ENCODE measurements around the gene FAM136A.
A peak's percentile ranks its signal among the peaks of the same experiment; 100 is the strongest.
"Not testable (repeated sequence)": the region's sequence is repeated elsewhere in the genome, so short reads cannot be mapped to it uniquely, and the experiment has no call there.

FAM136A gene

DNA sequence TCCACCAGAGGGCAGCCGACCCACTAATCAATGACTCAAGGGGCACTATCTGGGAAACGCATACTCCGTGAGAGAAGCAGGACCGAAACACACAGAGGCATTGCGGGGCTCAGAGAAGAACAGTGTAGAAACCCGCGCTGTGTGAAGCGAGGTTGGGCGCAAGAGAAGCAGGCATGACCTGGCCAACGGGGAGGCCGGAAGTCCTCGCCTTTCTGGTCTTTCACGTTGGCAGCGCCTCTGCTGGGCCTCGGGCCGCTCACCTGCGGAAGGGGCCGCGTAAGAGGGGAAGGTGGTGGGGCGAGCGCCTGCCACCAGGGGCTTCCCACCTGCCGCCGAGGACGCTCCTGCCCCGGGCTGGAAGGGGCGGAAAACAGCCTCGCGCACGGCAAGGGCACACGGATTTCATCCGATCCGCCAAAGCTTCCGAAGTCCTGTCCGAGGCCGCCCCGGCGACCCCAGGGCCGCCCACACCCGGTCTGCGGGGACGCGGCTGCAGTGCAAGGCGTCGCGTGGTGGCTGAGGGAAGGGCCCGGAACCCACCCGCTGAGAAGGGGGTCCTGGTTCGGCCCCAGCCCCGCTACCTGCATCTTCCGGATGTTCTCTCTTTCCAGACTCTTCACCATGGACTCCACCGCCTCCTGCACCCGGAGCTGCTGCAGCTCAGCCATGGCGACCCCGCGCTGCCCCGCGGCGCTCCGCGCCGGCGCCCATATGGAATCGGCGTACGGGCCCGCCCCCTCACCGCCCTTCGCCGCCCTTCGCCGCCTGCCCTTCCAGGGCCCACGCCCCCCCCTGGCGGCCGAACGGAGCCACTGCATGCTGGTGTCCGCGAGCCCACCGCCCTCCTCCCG, at the start of gene FAM136A:
TSS of gene FAM136A (minus strand) at position 724 of the 851 bp plus-strand sequence. CDS start at position 668, 56 bp downstream.
- DNase-seq: peak; percentile 52 to 65

DNA sequence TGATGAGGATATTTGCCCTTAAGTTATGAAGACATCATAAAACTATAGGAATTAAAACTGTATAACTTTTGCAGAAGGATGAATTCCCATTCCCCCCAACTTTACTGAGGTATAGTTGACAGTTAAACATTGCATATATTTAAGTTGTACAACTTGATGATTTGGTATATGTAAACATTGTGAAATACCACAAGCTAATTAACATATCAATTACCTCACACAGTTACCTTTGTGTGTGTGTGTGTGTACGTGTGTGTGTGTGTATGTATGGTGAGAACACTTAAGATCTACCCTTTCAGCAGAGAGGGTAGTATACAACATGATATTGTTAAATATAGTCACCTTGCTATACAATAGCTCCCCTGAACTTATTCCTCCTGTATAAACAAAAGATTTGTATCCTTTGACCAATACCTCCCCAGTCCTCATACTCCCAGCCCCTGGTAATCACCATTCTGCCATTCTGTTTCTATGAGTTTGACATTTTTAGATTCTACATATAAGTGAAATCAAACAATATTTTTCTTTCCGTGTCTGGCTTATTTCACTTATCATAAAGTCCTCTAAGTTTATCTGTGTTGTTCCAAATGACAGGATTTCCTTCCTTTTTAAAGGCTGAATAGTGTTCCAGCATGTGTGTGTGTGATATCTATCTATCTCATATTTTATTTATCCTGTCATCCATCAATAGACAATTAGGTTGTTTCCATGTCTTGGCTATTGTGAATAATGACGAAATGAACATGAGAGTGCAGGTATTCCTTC, 48.2 kb upstream of the FAM136A start:
- no peak for DNase-seq

DNA sequence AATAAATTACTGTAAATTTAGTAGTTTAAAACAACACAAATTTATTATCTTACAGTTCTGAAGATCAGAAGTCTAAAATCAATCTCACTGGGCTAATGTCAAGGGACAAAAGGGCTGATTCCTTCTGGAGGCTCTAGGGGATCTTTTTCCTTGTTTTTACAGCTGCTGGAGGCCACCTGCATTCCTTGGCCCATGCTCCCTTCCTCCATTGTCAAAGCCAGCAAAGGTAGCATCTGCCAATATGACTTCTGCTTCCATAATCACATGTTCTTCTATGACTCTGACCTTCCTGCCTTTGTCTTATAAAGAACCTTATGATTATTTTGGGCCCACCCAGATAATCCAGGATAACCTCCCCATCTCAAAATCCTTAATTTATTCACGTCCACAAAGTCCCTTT, 46.0 kb upstream of the FAM136A start:
- DNase-seq: no peak

DNA sequence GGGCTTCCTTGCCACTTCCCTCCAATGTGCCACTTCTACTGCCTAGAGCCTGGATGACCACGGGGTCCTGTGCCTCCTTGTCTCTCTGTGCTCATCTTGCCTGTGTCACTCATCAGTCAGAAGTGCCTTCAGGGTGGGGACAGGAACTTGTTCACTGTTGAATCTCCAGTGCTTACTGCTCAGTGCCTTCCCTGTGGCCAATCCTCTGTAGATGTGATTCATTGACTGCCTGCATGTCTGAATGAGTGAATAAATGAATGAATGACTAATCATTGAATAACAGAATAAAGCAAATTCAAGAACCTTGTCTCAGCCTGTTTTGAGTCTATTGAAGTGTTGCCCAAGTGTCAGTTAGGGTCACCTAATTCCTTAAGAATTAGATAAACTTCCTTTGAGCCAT, 42.3 kb upstream of the FAM136A start:
- no peak for DNase-seq

DNA sequence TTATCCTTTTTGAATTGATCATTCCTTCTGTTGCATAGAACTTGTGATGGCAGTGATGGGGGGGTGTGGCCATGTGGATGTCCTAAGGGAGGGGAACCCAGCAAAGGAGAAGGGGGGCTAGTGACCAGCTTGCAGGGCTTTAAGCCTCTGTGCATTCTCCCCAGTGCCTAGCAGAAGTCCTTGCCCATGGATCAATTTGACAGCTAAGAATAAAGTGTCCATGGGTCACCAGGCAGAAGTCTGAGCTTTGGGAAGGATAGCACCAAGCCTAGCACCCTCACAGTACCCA, 39.6 kb upstream of the FAM136A start:
- DNase-seq: no peak

DNA sequence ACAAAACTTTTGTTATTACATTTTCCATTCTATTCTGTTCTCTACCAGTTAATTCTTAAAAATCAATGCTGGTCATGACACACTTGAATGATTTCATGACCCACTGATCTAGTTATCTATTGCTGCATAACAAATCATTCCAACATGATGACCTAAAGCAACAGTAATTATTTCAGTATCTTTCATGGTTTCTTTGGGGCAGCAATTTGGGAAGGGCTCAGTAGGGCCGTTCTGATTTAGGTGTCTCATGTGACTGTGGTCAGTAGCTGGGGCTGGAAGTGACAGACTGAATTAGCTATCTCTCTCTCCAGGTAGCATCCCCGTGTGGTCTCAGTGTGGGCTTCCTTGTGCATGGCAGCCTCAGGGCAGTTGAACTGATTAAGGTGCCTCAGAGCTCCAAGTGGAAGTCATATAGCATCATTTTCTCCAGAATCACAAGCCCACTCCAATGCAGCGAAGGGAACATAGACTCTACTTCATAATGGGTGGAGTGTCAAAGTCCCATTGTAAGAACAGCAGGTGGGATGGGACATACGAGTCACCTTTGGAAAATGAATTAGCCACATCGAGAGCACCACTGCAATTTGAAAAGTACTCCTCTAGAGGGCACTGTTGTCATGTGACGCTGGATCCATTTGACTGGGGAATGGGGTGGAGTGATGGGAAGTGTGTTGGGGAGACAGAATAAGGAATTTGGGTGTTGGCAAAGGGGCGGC, 39.1 kb upstream of the FAM136A start:
- peak; percentile 4 to 45 for DNase-seq

DNA sequence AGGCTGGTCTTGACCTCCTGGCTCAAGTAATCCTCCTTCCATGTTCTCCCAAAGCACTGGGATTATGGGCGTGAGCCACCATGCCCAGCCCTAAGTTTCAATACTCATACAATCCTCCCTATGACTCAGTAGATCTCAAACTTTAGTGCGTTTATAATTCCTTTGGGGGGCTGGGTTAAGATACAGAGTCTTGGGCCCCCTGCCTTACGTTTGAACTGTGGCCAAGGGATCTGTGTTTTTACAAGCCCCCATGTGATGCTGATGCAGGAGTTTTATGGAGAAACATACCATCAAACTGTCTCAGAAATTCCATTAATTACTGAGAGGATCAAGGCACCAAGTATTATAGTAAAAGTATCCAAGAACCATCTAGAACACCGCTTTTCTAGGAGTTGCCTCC, 38.2 kb upstream of the FAM136A start:
- no peak for DNase-seq

DNA sequence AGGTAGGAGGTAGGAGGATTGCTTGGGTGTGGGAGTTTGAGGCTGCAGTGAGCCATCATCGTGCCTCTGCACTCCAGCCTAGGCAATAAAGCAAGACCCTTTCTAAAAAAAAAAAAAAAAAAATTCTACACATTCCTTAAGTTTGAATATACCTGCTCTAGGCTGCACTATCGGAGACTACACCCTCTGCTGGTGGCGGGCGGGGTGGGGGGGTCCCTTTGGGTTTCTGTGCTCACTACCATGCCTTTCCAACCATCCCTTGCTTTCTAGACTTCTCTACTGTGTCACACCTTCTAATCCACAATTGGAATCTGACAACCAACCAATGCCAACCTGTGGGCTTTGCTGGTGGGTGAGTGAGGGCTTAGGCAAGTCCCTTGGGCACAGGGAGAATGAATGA, 34.7 kb upstream of the FAM136A start:
- DNase-seq: no peak

DNA sequence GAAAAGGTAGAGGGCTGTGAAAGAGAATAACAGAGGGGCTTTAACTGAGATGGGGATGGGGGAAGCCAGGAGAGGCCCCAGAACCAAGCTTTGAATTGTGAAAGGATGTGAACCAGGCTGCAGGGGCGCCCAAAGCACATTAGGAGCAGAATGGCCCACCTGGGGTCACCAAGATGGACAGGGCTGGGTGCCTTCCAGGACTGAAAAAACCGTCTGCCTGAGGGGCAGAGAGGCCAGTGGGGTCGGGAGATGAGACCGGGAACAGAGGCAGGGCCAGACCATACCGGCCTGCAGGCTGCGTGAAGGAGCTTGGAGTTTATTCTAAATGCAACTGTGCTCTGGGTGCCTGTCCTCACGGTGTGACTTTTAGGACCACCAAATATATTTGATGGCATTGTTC, 29.1 kb upstream of the FAM136A start:
- no peak for DNase-seq

DNA sequence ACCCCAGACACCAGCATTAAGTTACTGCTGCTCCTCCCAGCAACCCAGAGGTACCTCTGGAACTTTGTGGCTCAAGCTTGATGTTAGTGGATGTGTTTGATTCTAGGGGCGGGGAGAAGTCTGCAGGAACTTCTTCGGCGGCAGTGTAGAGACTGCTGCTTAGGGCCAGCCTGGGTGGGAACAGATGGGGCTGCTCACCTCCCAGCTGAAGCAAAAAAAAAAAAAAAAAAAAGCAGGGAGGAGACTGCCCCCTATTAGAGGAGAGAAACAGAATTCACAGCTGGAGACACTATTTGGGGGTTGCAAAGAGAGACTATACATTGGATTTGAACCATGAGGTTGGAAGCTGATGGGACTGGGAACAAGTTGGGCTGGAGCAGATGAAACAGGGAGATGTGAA, 28.6 kb upstream of the FAM136A start:
- no peak for DNase-seq

DNA sequence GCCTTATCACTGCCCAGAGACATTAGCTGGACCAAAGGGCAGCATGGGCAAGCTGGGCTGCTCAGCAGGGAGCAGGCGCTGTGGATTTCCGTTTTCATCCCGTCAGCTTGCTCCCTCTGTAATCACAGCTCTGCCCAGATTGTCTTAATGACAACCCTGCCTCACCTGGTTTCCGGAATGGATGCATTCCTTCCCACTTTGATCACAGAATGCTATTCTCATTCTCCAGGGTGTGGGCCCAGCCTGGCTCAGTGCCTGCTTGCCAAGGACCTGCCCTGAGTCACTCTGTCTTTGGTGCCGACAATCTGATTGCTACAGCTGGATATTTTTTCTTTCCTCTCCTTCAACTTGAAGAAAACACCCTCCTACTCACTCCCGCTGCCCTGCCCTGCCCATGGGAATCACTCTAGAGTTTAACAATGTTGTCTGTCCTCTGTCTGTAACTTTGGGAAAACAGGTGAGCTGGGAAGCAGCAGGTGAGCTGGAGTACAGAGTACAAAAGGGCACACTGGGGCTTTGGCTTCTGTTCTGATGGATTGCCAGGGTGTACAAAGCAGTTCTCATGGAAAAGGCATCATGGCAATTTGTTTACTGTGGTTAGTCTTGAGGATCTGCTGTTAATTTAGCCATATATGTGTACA, 27.2 kb upstream of the FAM136A start:
- DNase-seq: no peak

DNA sequence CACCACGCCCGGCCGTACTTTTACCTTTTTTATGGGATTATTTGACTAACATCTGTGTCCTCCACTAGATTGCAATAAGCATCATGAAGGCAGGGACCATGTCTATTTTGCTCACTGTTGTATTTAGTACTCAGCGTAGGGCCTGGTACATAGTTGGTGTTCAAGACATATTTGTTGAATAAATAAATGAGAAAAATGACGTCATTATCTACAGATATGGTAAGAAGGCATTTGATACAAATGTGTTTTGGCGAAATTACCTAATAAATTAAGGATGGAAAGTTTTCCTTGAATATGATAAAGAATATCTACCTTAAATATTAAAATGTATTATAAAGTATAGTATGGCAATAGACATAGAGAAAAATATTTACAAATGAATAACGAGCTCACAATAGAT, 24.0 kb upstream of the FAM136A start:
- DNase-seq: no peak

DNA sequence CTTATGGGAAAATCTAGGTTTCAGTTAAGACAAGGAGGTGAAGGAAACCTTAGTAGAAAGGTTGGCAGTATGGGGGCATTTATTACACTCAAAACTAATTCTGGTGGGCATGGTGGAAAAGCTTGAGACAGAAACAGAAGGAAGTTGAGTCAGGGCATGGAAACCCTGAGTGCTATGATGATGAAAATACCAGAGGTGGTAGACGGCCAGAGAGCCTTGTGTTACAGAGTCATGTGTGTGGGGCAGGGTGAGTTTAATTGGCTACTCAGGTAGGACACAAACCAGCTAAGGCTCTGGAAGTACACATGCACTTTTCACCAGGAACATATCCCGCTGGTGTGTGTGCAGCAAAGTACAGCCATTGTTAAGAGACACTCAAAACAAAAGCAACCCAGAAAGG, 20.7 kb upstream of the FAM136A start:
- no peak for DNase-seq

DNA sequence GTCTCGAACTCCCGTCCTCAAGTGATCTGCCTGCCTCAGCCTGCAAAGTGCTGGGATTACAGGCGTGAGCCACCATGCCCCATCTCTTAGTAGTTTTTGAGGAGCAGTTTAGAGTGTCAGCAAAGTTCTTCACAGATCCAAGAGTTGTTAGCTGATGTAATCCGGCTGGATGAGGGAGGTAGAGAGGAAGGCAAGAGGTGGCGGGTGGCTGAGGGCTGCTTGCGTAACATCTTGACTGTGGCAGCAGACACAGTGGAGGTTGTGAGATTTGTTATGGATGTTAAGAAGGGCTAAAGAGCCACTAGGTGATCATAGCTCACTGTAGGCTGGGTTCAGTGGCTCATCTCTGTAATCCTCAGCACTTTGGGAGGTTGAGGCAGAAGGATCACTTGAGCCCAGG, 19.5 kb upstream of the FAM136A start:
- DNase-seq: no peak

DNA sequence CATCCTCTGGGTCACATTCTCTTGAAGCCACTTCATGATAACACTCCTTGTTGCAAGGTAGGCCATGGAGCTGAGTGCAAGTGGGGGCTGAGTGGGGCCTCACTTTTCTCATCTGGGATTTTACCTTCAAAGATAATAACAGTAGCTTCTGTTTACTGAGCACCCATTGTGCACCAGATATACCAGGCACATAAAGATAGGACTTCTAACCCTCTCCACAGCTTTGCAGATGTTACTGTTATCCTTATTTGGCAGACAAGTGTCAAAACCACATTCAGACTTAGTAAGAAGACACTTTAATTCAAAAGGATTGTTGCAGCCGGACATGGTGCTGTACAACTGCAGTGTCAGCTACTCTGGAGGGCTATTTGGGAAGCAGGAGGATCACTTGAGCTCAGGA, 12.8 kb upstream of the FAM136A start:
- no peak for DNase-seq

DNA sequence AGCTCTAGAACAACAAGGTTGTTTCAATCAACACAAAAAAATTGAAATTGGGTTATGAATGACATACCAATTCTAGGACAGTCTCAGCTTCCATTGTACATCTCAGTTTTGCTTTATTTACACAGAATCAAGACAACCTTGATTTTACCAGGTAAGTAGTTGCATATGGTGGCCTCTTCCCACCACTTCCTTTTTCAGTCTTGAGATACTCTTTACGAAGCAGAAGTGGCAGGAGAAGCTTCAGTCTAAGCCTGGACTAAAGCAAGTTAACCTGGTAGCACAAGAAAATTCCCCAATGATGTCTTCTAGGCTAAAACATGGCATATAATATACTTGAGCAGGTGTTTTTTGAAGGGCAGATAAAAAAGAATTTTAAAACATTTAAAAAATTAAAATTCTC, 10.7 kb upstream of the FAM136A start:
- no peak for DNase-seq

DNA sequence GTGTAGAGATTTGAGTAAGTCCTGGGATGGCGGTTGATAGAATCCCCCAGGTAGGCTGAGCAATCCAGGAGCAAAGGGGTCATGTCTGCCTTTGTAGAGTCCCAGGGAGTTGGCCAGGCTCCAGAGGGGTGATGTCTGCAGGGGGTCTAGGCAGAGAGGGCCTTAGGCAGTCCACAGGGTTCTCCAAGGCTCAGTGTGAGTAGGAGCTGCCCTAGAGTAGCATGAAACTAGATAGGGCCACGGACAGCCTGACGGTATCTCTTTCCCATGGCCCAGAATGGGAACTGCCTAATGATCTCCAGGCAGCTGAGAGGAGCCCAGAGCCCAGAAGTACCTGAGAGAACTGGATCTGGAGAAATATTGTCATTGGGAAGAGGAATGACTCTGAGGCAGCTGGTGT, 9.0 kb upstream of the FAM136A start:
- DNase-seq: no peak

DNA sequence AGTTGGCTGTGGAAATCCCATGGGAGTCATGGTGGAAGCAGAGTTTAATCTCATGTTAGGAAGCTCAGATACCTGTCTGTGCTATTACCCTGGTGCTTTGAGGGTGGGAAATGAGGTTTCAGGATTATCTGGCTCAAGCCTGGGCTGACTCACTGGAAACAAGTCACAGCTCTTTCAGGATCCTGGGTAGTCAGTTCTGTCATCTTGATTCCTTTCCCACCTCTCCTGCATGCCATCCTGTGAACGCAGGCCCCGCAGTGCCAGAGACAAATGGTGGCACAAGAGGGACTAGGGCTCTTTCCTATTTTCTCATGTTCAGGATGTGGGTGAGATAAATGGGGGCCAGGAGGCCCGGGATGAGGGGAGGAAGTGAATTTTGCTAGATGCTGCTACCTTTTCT, 3.7 kb upstream of the FAM136A start:
- no peak for DNase-seq

DNA sequence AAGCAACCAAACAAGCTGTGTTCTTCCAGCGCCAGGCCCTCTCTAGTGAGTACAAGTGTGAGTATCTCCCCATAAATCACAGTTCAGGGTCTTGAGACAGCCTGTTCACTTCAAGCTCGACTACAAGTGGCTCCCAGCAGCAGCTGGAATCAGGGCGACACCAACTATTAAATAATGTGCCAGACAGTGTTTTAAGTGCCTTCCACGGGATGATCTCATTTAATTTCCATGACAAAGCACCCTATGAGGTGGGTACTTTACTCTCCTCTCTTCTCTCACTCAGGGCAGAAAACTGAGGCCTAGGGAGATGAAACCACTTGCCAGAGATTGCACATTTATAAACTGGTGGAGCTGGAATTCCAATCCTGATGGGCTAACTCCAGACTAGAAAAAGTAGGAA, 2.6 kb upstream of the FAM136A start:
- no peak for DNase-seq

DNA sequence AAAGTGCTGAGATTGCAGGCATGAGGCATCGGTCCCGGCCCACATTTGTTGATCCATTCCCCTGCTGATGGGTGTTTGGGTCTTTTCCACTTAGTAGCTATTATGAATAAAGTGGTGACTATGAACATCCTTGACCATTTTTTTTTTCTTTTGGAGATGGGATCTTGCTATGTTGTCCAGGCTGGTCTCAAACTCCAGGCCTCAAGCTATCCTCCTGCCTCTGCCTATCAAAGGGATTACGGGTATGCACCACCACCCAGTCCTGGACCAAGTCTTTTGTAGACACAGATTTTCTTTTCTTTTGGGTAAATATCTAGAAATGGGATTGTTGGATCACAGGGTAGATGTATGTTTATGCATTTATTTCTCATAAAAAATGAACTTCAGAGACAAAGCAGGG, 1.3 kb upstream of the FAM136A start:
- no peak for DNase-seq

DNA sequence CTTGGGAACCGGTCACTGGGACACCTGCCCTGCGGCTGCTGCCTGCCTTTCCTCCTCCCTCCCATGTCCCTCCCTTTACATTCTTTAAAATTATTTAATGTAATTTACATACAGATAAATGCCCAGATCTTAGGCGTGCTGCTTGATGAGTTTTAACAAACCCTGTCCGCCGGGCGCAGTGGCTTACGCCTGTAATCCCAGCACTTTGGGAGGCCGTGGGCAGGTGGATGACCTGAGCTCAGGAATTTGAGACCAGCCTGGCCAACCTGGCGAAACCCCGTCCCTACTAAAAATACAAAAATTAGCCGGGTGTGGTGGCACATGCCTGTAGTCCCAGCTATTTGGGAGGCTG, 304 bp upstream of the FAM136A start:
- not testable (repeated sequence) for DNase-seq

DNA sequence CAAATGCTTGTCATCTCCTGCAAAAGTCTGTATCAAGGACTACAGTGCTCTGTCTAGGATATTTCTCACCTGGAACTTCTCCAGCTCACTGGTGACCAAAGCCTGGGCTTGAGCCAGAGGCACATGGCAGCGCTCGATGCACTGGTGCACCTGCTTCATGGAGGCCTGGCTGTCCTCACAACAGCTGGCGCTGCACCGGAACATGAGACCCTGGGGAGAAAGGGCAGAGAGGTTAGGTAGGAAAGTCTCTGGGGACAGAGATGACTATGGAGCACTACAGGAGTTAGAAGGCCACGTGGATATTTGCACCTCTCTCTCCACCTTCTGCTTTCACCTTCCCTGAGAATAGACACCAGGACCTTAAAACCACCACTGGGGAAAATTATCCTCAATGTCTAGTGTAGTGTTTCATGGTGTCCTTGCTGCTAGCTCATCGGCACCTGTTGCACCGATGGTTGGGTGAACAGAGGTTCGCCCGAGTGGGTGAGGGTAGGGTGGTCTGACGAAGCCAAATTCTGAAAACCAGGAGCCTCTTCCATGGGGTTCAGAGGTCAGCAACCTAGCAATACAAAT, 1.0 kb downstream of the FAM136A start:
- DNase-seq: no peak

DNA sequence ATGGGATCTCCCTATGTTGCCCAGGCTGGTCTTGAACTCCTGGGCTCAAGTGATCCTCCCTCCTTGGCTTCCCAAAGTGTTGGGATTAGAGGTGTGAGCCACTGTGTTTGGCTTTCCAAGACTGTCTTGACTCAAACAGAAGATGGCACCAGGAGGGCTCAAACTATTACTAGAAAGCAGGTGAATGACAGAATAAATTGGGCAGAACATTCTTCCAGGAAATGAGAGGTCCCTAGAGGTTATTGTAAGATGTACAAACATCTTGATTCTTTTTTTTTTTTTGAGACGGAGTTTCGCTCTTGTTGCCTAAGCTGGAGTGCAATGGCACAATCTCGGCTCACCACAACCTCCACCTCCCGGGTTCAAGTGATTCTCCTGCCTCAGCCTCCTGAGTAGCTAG, 4.0 kb downstream of the FAM136A start:
- not testable (repeated sequence) for DNase-seq
